Neural cell (in vitro differentiated cells): ENCODE measurements around the gene ORMDL1.
A peak's percentile ranks its signal among the peaks of the same experiment; 100 is the strongest.

ENCODE experiments used
- CTCF ChIP-seq: fragments of 450-650 bp; IDR thresholded peaks from 2 replicates; pipeline ENCODE4 v1.5.1; 2014; ENCODE audit warnings: antibody characterized with exemption, mild to moderate bottlenecking, moderate library complexity; ENCODE audit not compliant: poor library complexity, severe bottlenecking
- EZH2 ChIP-seq: fragments of 200-600, 300-800 bp; shearing (Covaris generic), sonication (generic); IDR thresholded peaks from 2 replicates; pipeline ENCODE4 v1.6.1; 2014; ENCODE audit warnings: antibody characterized with exemption, low read length, borderline replicate concordance, mild to moderate bottlenecking; ENCODE audit not compliant: insufficient read depth, poor library complexity, severe bottlenecking
- MXI1 ChIP-seq: fragments of 450-650 bp; conservative IDR thresholded peaks from 2 replicates; pipeline ENCODE4 v1.6.1; 2014; ENCODE audit warnings: antibody characterized with exemption, mild to moderate bottlenecking; ENCODE audit not compliant: poor library complexity, severe bottlenecking
- POLR2AphosphoS5 ChIP-seq: IDR thresholded peaks from 2 replicates; pipeline ENCODE4 v1.6.1; 2012
- RAD21 ChIP-seq: fragments of 450-650 bp; conservative IDR thresholded peaks from 2 replicates; pipeline ENCODE4 v1.6.1; 2014; ENCODE audit warnings: antibody characterized with exemption, mild to moderate bottlenecking, moderate library complexity
- SMC3 ChIP-seq: fragments of 450-650 bp; conservative IDR thresholded peaks from 2 replicates; pipeline ENCODE4 v1.6.1; 2014; ENCODE audit warnings: antibody characterized with exemption, mild to moderate bottlenecking, moderate library complexity; ENCODE audit not compliant: poor library complexity
- TAF1 ChIP-seq: IDR thresholded peaks from 2 replicates; pipeline ENCODE4 v1.6.1; 2012; ENCODE audit warnings: low read depth

- TF ChIP-seq TAF1: no peak
- TF ChIP-seq CTCF: peak; percentile 72
- TF ChIP-seq EZH2: no peak
- peak; percentile 73 for TF ChIP-seq RAD21
- TF ChIP-seq POLR2AphosphoS5: no peak
- peak; percentile 76 for TF ChIP-seq SMC3
- TF ChIP-seq MXI1: no peak
Measured at GRCh38 chr2:189798312-189799029, 14.3 kb upstream of the ORMDL1 start.
